IPS-20b (cell line): ENCODE results near the gene CMTR2.
"Not testable (repeated sequence)": the region's sequence is repeated elsewhere in the genome, so short reads cannot be mapped to it uniquely, and the experiment has no call there.

Experiments
- H3K27ac ChIP-seq: one replicate; pipeline ENCODE4 v1.5.1; 2013; ENCODE audit warnings: low read length
- H3K27me3 ChIP-seq: 2 replicates; pipeline ENCODE4 v1.6.1; 2013; ENCODE audit warnings: mild to moderate bottlenecking, low read length, inconsistent platforms; ENCODE audit not compliant: insufficient read depth
- H3K36me3 ChIP-seq: 2 replicates; pipeline ENCODE4 v1.6.1; 2013; ENCODE audit warnings: low read depth, mild to moderate bottlenecking, inconsistent platforms, low read length, moderate library complexity; ENCODE audit not compliant: insufficient read depth
- H3K4me1 ChIP-seq: 2 replicates; pipeline ENCODE4 v1.6.1; 2013; ENCODE audit warnings: mild to moderate bottlenecking, control low read depth, inconsistent platforms, low read length, moderate library complexity; ENCODE audit not compliant: insufficient read depth
- H3K4me3 ChIP-seq: 2 replicates; pipeline ENCODE4 v1.5.1; 2013; ENCODE audit warnings: mild to moderate bottlenecking, low read length, inconsistent platforms
- H3K9ac ChIP-seq: 2 replicates; pipeline ENCODE4 v1.6.1; 2013; ENCODE audit warnings: low read depth, mild to moderate bottlenecking, inconsistent platforms, low read length, moderate library complexity
- H3K9me3 ChIP-seq: 2 replicates; pipeline ENCODE4 v1.6.1; 2013; ENCODE audit warnings: mild to moderate bottlenecking, low read depth, low read length, inconsistent platforms; ENCODE audit not compliant: insufficient read depth

Gene CMTR2

GRCh38 chr16:71288890-71289731 is at the start of gene CMTR2:
TSS of gene CMTR2 (minus strand) at chr16:71289402. CDS start at chr16:71285920, 3,482 bp downstream.
- peak within 1 kb of the TSS; percentile 96 for H3K4me3 ChIP-seq

GRCh38 chr16:71338632-71339031 is 49.4 kb upstream of the CMTR2 start:
- no peaks in the 10 kb centered on the region for H3K4me1 ChIP-seq
- H3K27ac ChIP-seq = no peak overlapping the region
- H3K9me3 ChIP-seq = no peaks in the 10 kb centered on the region
- no peaks in the 10 kb centered on the region for H3K27me3 ChIP-seq
- H3K4me3 ChIP-seq = no peak overlapping the region
- H3K36me3 ChIP-seq = no peaks in the 10 kb centered on the region
- no peak overlapping the region for H3K9ac ChIP-seq

More at GRCh38 chr16:71288890-71289731, at the start of gene CMTR2:
- H3K9ac ChIP-seq = peak within 1 kb of the TSS; percentile 95
- H3K27ac ChIP-seq = peak within 1 kb of the TSS; percentile 32
- no peaks in the 10 kb centered on the region for H3K27me3 ChIP-seq
- peaks cover 2% of the 10 kb centered on the region; the same call in 1 of the 2 replicates for H3K4me1 ChIP-seq
- peaks cover 28% of the 10 kb centered on the region for H3K36me3 ChIP-seq
- no peaks in the 10 kb centered on the region for H3K9me3 ChIP-seq

GRCh38 chr16:71338193-71338592 is 49.0 kb upstream of the CMTR2 start:
- Histone ChIP-seq H3K4me3 (no peak overlapping the region), H3K36me3 (no peaks in the 10 kb centered on the region), H3K4me1 (no peaks in the 10 kb centered on the region), H3K9ac (no peak overlapping the region), H3K9me3 (no peaks in the 10 kb centered on the region), H3K27me3 (no peaks in the 10 kb centered on the region), H3K27ac (no peak overlapping the region)

GRCh38 chr16:71337631-71338030 is 48.4 kb upstream of the CMTR2 start:
- no peak overlapping the region for H3K27ac ChIP-seq
- H3K4me3 ChIP-seq = no peak overlapping the region
- H3K4me1 ChIP-seq = no peaks in the 10 kb centered on the region
- H3K9ac ChIP-seq = no peak overlapping the region
- H3K9me3 ChIP-seq = no peaks in the 10 kb centered on the region
- H3K36me3 ChIP-seq = no peaks in the 10 kb centered on the region
- no peaks in the 10 kb centered on the region for H3K27me3 ChIP-seq

- Histone ChIP-seq H3K9ac (no peak overlapping the region), H3K9me3 (no peaks in the 10 kb centered on the region), H3K36me3 (no peaks in the 10 kb centered on the region), H3K4me3 (no peak overlapping the region), H3K27me3 (no peaks in the 10 kb centered on the region), H3K4me1 (no peaks in the 10 kb centered on the region), H3K27ac (no peak overlapping the region)
Observed at GRCh38 chr16:71328151-71328550, 38.9 kb upstream of the CMTR2 start.

- Histone ChIP-seq H3K9me3 (no peaks in the 10 kb centered on the region), H3K36me3 (no peaks in the 10 kb centered on the region)
Observed at GRCh38 chr16:71327720-71328119, 38.5 kb upstream of the CMTR2 start.

GRCh38 chr16:71319999-71320398 is 30.8 kb upstream of the CMTR2 start:
- no peaks in the 10 kb centered on the region for H3K4me1 ChIP-seq
- H3K9ac ChIP-seq = no peak overlapping the region
- H3K9me3 ChIP-seq = no peaks in the 10 kb centered on the region
- no peaks in the 10 kb centered on the region for H3K27me3 ChIP-seq
- no peak overlapping the region for H3K4me3 ChIP-seq
- H3K27ac ChIP-seq = no peak overlapping the region
- H3K36me3 ChIP-seq = no peaks in the 10 kb centered on the region

More at GRCh38 chr16:71327720-71328119, 38.5 kb upstream of the CMTR2 start:
- Histone ChIP-seq H3K9ac (no peak overlapping the region), H3K27ac (no peak overlapping the region), H3K27me3 (no peaks in the 10 kb centered on the region), H3K4me1 (no peaks in the 10 kb centered on the region), H3K4me3 (no peak overlapping the region)

GRCh38 chr16:71315269-71315668 is 26.1 kb upstream of the CMTR2 start:
- H3K36me3 ChIP-seq = no peaks in the 10 kb centered on the region
- H3K27ac ChIP-seq = no peak overlapping the region
- H3K9ac ChIP-seq = no peak overlapping the region
- H3K9me3 ChIP-seq = no peaks in the 10 kb centered on the region
- no peaks in the 10 kb centered on the region for H3K27me3 ChIP-seq
- no peaks in the 10 kb centered on the region for H3K4me1 ChIP-seq
- H3K4me3 ChIP-seq = no peak overlapping the region

GRCh38 chr16:71313591-71313990 is 24.4 kb upstream of the CMTR2 start:
- H3K27me3 ChIP-seq = not testable (repeated sequence)

GRCh38 chr16:71311553-71312158 is 22.5 kb upstream of the CMTR2 start:
- no peak overlapping the region for H3K4me3 ChIP-seq
- H3K9me3 ChIP-seq = no peaks in the 10 kb centered on the region
- no peak overlapping the region for H3K9ac ChIP-seq
- H3K4me1 ChIP-seq = no peaks in the 10 kb centered on the region
- H3K27ac ChIP-seq = no peak overlapping the region
- no peaks in the 10 kb centered on the region for H3K27me3 ChIP-seq
- no peaks in the 10 kb centered on the region for H3K36me3 ChIP-seq

More at GRCh38 chr16:71313591-71313990, 24.4 kb upstream of the CMTR2 start:
- not testable (repeated sequence) for H3K9me3 ChIP-seq, H3K4me1 ChIP-seq, H3K27ac ChIP-seq, H3K4me3 ChIP-seq, H3K9ac ChIP-seq, H3K36me3 ChIP-seq

- H3K9ac ChIP-seq = no peak overlapping the region
- H3K36me3 ChIP-seq = no peaks in the 10 kb centered on the region
- no peaks in the 10 kb centered on the region for H3K27me3 ChIP-seq
- no peaks in the 10 kb centered on the region for H3K4me1 ChIP-seq
- H3K9me3 ChIP-seq = no peaks in the 10 kb centered on the region
- no peak overlapping the region for H3K4me3 ChIP-seq
- H3K27ac ChIP-seq = no peak overlapping the region
Observed at GRCh38 chr16:71303938-71304337, 14.7 kb upstream of the CMTR2 start.

GRCh38 chr16:71297341-71297634 is 8.1 kb upstream of the CMTR2 start:
- Histone ChIP-seq H3K9ac (no peak overlapping the region), H3K9me3 (no peaks in the 10 kb centered on the region), H3K4me1 (no peaks in the 10 kb centered on the region), H3K27ac (no peak overlapping the region), H3K36me3 (no peaks in the 10 kb centered on the region), H3K27me3 (no peaks in the 10 kb centered on the region), H3K4me3 (no peak overlapping the region)
